AG04449 (cell line): ENCODE measurements around the gene GIMAP8.

Source experiments
- CTCF ChIA-PET: fragments of 350-600 bp; formaldehyde crosslinking; extraction: SDS; loops from one replicate; lab custom pipeline; 2021; ENCODE audit warnings: antibody characterized with exemption; lab: Yijun Ruan, JAX
- POLR2A ChIA-PET: fragments of 400-600, 350-600 bp; formaldehyde crosslinking; extraction: SDS; loops from one replicate; lab custom pipeline; 2020; ENCODE audit warnings: antibody characterized with exemption, inconsistent platforms; lab: Yijun Ruan, JAX
- DNase-seq: peaks from one replicate; pipeline ENCODE4 v3.0.0-alpha.2; 2010; ENCODE audit warnings: low read depth, low spot score
- H3K4me3 ChIP-seq: 2 replicates; pipeline ENCODE4 v1.5.1; 2011; ENCODE audit warnings: low read depth, mild to moderate bottlenecking, control low read depth, low read length
- TF ChIP-seq, protein P1 (sequence below): IDR thresholded peaks from one replicate; pipeline ENCODE4 v1.5.1; 2011; ENCODE audit warnings: mild to moderate bottlenecking, moderate library complexity, low read length, control low read depth, inconsistent platforms; ENCODE audit not compliant: insufficient read depth; ENCODE audit errors: missing control alignments

GIMAP8 gene

GRCh38 chr7:150450491-150451001, at the start of gene GIMAP8:
Gene GIMAP8 (plus strand): TSS chr7:150450630. CDS start chr7:150466699, 16,069 bp downstream.
- ChIA-PET POLR2A (no interaction called here), CTCF (no interaction called here)
- H3K4me3 ChIP-seq, result no peak within 1 kb of the TSS
- TF ChIP-seq, protein P1, sequence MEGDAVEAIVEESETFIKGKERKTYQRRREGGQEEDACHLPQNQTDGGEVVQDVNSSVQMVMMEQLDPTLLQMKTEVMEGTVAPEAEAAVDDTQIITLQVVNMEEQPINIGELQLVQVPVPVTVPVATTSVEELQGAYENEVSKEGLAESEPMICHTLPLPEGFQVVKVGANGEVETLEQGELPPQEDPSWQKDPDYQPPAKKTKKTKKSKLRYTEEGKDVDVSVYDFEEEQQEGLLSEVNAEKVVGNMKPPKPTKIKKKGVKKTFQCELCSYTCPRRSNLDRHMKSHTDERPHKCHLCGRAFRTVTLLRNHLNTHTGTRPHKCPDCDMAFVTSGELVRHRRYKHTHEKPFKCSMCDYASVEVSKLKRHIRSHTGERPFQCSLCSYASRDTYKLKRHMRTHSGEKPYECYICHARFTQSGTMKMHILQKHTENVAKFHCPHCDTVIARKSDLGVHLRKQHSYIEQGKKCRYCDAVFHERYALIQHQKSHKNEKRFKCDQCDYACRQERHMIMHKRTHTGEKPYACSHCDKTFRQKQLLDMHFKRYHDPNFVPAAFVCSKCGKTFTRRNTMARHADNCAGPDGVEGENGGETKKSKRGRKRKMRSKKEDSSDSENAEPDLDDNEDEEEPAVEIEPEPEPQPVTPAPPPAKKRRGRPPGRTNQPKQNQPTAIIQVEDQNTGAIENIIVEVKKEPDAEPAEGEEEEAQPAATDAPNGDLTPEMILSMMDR, result no peak
- no peak for DNase-seq

- ChIA-PET POLR2A (interaction anchor here (1.1 kb wide), 1 partner anchor 32 kb away, joined by 3 read pairs; no protein-coding TSS in a partner anchor), CTCF (interaction anchor here (1.6 to 5.1 kb wide), 2 partner anchors 9 to 31 kb away, joined by 5 to 28 read pairs; partner anchors contain the start of gene REPIN1)
- TF ChIP-seq, protein P1, result no peak
- no peak for DNase-seq
- no peak overlapping the region for H3K4me3 ChIP-seq
Observed at GRCh38 chr7:150400788-150401423, 49.5 kb upstream of the GIMAP8 start.

DNA sequence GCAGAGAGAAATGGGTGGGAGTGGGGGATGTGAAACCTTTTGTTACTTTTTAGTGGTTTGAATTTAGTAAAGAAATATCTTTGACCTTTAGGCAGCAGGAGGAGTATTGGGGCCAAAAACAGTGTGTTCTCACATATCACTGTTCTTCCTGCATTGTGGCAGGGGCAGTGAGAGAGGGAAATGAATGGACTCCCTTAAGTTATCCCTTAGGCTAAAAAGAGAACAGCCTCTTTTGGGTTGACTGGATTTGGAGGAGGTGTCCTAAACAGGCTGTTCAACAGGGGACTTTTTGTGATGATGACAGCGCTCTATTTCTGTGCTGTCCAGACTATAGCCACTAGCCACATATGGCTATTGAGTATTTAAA, 49.0 kb upstream of the GIMAP8 start:
- POLR2A ChIA-PET, result no interaction called here
- no peak overlapping the region for H3K4me3 ChIP-seq
- TF ChIP-seq, protein P1, result no peak
- CTCF ChIA-PET, result interaction anchor here (1.1 to 5.1 kb wide), 4 partner anchors 9 to 32 kb away, joined by 3 to 28 read pairs (median 4); partner anchors contain the start of gene REPIN1
- DNase-seq, result no peak

- POLR2A ChIA-PET, result no interaction called here
- CTCF ChIA-PET, result interaction anchor here (1.1 to 5.1 kb wide), 5 partner anchors 10 to 46 kb away, joined by 3 to 28 read pairs (median 5); partner anchors contain the start of gene REPIN1
Observed at GRCh38 chr7:150401861-150402631, 48.4 kb upstream of the GIMAP8 start.

DNA sequence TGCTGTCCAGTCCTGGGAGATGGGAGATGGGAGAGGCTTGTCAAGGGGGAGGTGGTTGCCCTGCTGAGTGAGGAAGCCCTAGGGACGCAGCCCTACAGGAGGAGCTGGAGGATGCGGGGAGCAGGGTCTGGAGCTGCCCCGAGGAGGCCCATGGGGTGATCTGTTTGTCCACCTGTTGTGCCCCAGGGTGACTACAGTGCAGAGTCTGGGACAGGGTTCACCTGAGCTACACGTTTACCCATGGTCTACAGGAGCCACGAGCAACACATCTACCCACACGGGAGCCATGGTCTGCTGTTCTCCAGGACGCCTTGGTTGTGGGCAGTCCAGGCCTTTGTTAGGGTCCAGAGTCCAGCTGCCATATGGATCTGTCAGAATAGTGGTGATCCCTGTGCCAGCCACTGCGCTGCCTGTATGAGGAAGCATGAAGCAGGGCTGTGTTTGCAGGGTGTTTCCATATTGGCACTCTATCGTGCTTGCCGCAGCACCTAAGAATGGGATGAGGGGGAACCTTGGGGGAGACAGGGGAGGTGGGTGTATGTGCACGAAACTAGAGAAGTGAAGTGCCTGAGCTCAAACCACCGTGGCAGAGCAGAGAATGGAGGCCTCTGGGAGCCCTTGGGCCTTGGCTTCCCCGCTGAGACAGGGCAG, 47.6 kb upstream of the GIMAP8 start:
- no peak overlapping the region for H3K4me3 ChIP-seq
- no peak for DNase-seq
- TF ChIP-seq, protein P1, result no peak
- ChIA-PET POLR2A (no interaction called here), CTCF (interaction anchor here (1.1 to 5.1 kb wide), 4 partner anchors 16 to 47 kb away, joined by 3 to 28 read pairs (median 4); partner anchors contain the start of gene REPIN1)

More at GRCh38 chr7:150401861-150402631, 48.4 kb upstream of the GIMAP8 start:
- no peak for DNase-seq
- TF ChIP-seq, protein P1, result no peak
- no peak overlapping the region for H3K4me3 ChIP-seq
